ENCODE measurements around the gene OR52I1. TPM values are rescaled to one million over a fixed set of nuclear protein-coding genes. Genes with fewer than 3 reads are reported as not detected.

Gene OR52I1
- polyA plus RNA-seq, 3 donors = 0.09 TPM; not detected in 2

GRCh38 chr11:4607781-4608666 lies 14.2 kb downstream of the OR52I1 start, which contains the start of gene TRIM68:
TRIM68 (minus strand) TSS chr11:4608231; CDS start chr11:4605504, 2,727 bp downstream.
- Histone ChIP-seq H3K27ac (ENCODE audit: low read depth in 1 of 2, low read length in 2 of 2) (peak within 1 kb of the TSS; percentile 82 to 86), H3K79me2 (ENCODE audit: insufficient read depth, low read length) (no peaks in the 10 kb centered on the region), H2AFZ (ENCODE audit: insufficient read depth, low read depth, low read length, poor library complexity, severe bottlenecking) (peak within 1 kb of the TSS; percentile 91), H3K4me2 (replicated peaks; ENCODE audit: extremely low read depth, low read length, poor library complexity, severe bottlenecking) (peak within 1 kb of the TSS; percentile 91), H3K9ac (ENCODE audit: insufficient read depth, low read length, poor library complexity, severe bottlenecking) (peak within 1 kb of the TSS; percentile 83), H3K4me1 (ENCODE audit: control insufficient read depth in 1 of 2, insufficient read depth in 2 of 2, low read length in 2 of 2) (peaks cover 21 to 27% of the 10 kb centered on the region in 2 donors), H3K27me3 (ENCODE audit: control insufficient read depth in 2 of 2, insufficient read depth in 2 of 2, low read length in 2 of 2) (no peaks in the 10 kb centered on the region), H4K20me1 (ENCODE audit: insufficient read depth, low read length) (no peaks in the 10 kb centered on the region), H3K4me3 (replicated peaks in 1 of 3; ENCODE audit: low read depth in 2 of 3, low read length in 3 of 3) (peak within 1 kb of the TSS; percentile 55 to 85 (median 71)), H3K9me3 (replicated peaks in 1 of 2; ENCODE audit: control insufficient read depth in 1 of 2, insufficient read depth in 1 of 2, low read length in 2 of 2) (no peaks in the 10 kb centered on the region), H3K36me3 (replicated peaks in 1 of 2; ENCODE audit: control insufficient read depth in 1 of 2, insufficient read depth in 2 of 2, low read length in 2 of 2) (peaks cover 0 to 26% of the 10 kb centered on the region in 2 donors)
- intact Hi-C loops (cut with micrococcal nuclease) = no loop called here
- Mint-ChIP-seq H3K4me1 (peaks cover 32% of the 10 kb centered on the region), H3K4me3 (peak within 1 kb of the TSS; percentile 92 to 95), H3K36me3 (peaks cover 18 to 20% of the 10 kb centered on the region in 2 donors), H3K27ac (peak within 1 kb of the TSS; percentile 85 to 92 (median 90)), H3K27me3 (ENCODE audit: low read depth in 3 of 3) (peaks cover 0 to 2% (median 2%) of the 10 kb centered on the region in 3 donors), H3K9me3 (no peaks in the 10 kb centered on the region)
- TF ChIP-seq CTCF (IDR thresholded peaks at IDR 0.05) = no peak
- WGBS (ENCODE audit: insufficient coverage) = 5% methylated on average over 28 of the region's 43 CpGs
- DNase-seq = peak; percentile 83 to 92 (median 89)

GRCh38 chr11:4610258-4610935 lies 16.6 kb downstream of the OR52I1 start:
- Histone ChIP-seq H4K20me1 (ENCODE audit: insufficient read depth, low read length) (no peaks in the 10 kb centered on the region), H3K4me2 (replicated peaks; ENCODE audit: extremely low read depth, low read length, poor library complexity, severe bottlenecking) (peak overlapping the region; percentile 59), H3K4me1 (ENCODE audit: control insufficient read depth in 1 of 2, insufficient read depth in 2 of 2, low read length in 2 of 2) (peaks cover 21 to 27% of the 10 kb centered on the region in 2 donors), H3K9ac (ENCODE audit: insufficient read depth, low read length, poor library complexity, severe bottlenecking) (no peak overlapping the region), H3K4me3 (replicated peaks in 1 of 3; ENCODE audit: low read depth in 2 of 3, low read length in 3 of 3) (peak overlapping the region in 1 of 3 experiments; percentile 52), H3K79me2 (ENCODE audit: insufficient read depth, low read length) (no peaks in the 10 kb centered on the region), H3K9me3 (replicated peaks in 1 of 2; ENCODE audit: control insufficient read depth in 1 of 2, insufficient read depth in 1 of 2, low read length in 2 of 2) (no peaks in the 10 kb centered on the region), H3K36me3 (replicated peaks in 1 of 2; ENCODE audit: control insufficient read depth in 1 of 2, insufficient read depth in 2 of 2, low read length in 2 of 2) (peaks cover 0 to 2% of the 10 kb centered on the region in 2 donors), H3K27ac (ENCODE audit: low read depth in 1 of 2, low read length in 2 of 2) (peak overlapping the region in 1 of 2 donors; percentile 17), H3K27me3 (ENCODE audit: control insufficient read depth in 2 of 2, insufficient read depth in 2 of 2, low read length in 2 of 2) (no peaks in the 10 kb centered on the region), H2AFZ (ENCODE audit: insufficient read depth, low read depth, low read length, poor library complexity, severe bottlenecking) (peak overlapping the region; percentile 91)
- Mint-ChIP-seq H3K36me3 (no peaks in the 10 kb centered on the region), H3K4me3 (peak overlapping the region; percentile 28 to 81), H3K27ac (peak overlapping the region in 4 of 7 donors; percentile 11 to 74 (median 18)), H3K9me3 (no peaks in the 10 kb centered on the region), H3K4me1 (peaks cover 32% of the 10 kb centered on the region), H3K27me3 (ENCODE audit: low read depth in 3 of 3) (peaks cover 0 to 7% (median 3%) of the 10 kb centered on the region in 3 donors)
- no peak for TF ChIP-seq CTCF (IDR thresholded peaks at IDR 0.05)
- intact Hi-C loops (cut with micrococcal nuclease) = no loop called here
- DNase-seq = peak in 2 of 3 donors; percentile 9 to 24
- WGBS (ENCODE audit: insufficient coverage) = 0% methylated on average over 2 of the region's 3 CpGs

All from CD14-positive monocyte (primary cell).